ENCODE measurements around the gene DNMBP. TPM values are rescaled to one million over a fixed set of nuclear protein-coding genes. Genes with fewer than 3 reads are reported as not detected.

Gene DNMBP
- total RNA-seq, 1 donor, result 13.0 TPM

GRCh38 chr10:99913831-99914235 lies 95.9 kb downstream of the DNMBP start:
- Histone ChIP-seq H3K9me3 (ENCODE audit: low read depth, low read length) (no peaks in the 10 kb centered on the region), H3K4me3 (ENCODE audit: insufficient read depth, low read length) (no peak overlapping the region), H2AFZ (ENCODE audit: low read length) (no peak overlapping the region), H3K4me1 (ENCODE audit: insufficient read depth, low read length) (peaks cover 16% of the 10 kb centered on the region), H3K79me2 (ENCODE audit: insufficient read depth, low read length) (peaks cover 90% of the 10 kb centered on the region), H3K27me3 (ENCODE audit: insufficient read depth, low read length) (no peaks in the 10 kb centered on the region), H3K4me2 (ENCODE audit: insufficient read depth, low read length) (no peak overlapping the region), H3K27ac (ENCODE audit: low read depth, low read length) (peak overlapping the region; percentile 27), H4K20me1 (ENCODE audit: insufficient read depth, low read length) (no peaks in the 10 kb centered on the region), H3K36me3 (ENCODE audit: insufficient read depth, low read length) (peaks cover 1% of the 10 kb centered on the region)
- no peak for TF ChIP-seq CTCF (IDR thresholded peaks at IDR 0.05; ENCODE audit: extremely low read depth, low read depth, low read length)
- no peak for DNase-seq (ENCODE audit: insufficient read length, low spot score, missing footprints)

- H3K79me2 ChIP-seq (ENCODE audit: insufficient read depth, low read length), result peaks cover 81% of the 10 kb centered on the region
- H2AFZ ChIP-seq (ENCODE audit: low read length), result no peak overlapping the region
- no peak overlapping the region for H3K4me3 ChIP-seq (ENCODE audit: insufficient read depth, low read length)
- H3K9me3 ChIP-seq (ENCODE audit: low read depth, low read length), result no peaks in the 10 kb centered on the region
- H3K27me3 ChIP-seq (ENCODE audit: insufficient read depth, low read length), result no peaks in the 10 kb centered on the region
- no peaks in the 10 kb centered on the region for H4K20me1 ChIP-seq (ENCODE audit: insufficient read depth, low read length)
- no peak for DNase-seq (ENCODE audit: insufficient read length, low spot score, missing footprints)
- H3K36me3 ChIP-seq (ENCODE audit: insufficient read depth, low read length), result peaks cover 18% of the 10 kb centered on the region
- H3K4me2 ChIP-seq (ENCODE audit: insufficient read depth, low read length), result no peak overlapping the region
- peaks cover 10% of the 10 kb centered on the region for H3K4me1 ChIP-seq (ENCODE audit: insufficient read depth, low read length)
- peak overlapping the region; percentile 42 for H3K27ac ChIP-seq (ENCODE audit: low read depth, low read length)
- no peak for TF ChIP-seq CTCF (IDR thresholded peaks at IDR 0.05; ENCODE audit: extremely low read depth, low read depth, low read length)
Observed at GRCh38 chr10:99912041-99912440, 97.7 kb downstream of the DNMBP start.

GRCh38 chr10:99908512-99908911 lies 101.2 kb downstream of the DNMBP start:
- H4K20me1 ChIP-seq (ENCODE audit: insufficient read depth, low read length), result no peaks in the 10 kb centered on the region
- no peaks in the 10 kb centered on the region for H3K27me3 ChIP-seq (ENCODE audit: insufficient read depth, low read length)
- H3K27ac ChIP-seq (ENCODE audit: low read depth, low read length), result peak overlapping the region; percentile 6
- no peak overlapping the region for H3K4me3 ChIP-seq (ENCODE audit: insufficient read depth, low read length)
- H3K4me1 ChIP-seq (ENCODE audit: insufficient read depth, low read length), result peaks cover 20% of the 10 kb centered on the region
- H3K4me2 ChIP-seq (ENCODE audit: insufficient read depth, low read length), result no peak overlapping the region
- H3K9me3 ChIP-seq (ENCODE audit: low read depth, low read length), result no peaks in the 10 kb centered on the region
- TF ChIP-seq CTCF (IDR thresholded peaks at IDR 0.05; ENCODE audit: extremely low read depth, low read depth, low read length), result no peak
- no peak for DNase-seq (ENCODE audit: insufficient read length, low spot score, missing footprints)
- peaks cover 53% of the 10 kb centered on the region for H3K36me3 ChIP-seq (ENCODE audit: insufficient read depth, low read length)
- no peak overlapping the region for H2AFZ ChIP-seq (ENCODE audit: low read length)
- peaks cover 59% of the 10 kb centered on the region for H3K79me2 ChIP-seq (ENCODE audit: insufficient read depth, low read length)

- peak; percentile 51 for TF ChIP-seq CTCF (IDR thresholded peaks at IDR 0.05; ENCODE audit: extremely low read depth, low read depth, low read length)
- Histone ChIP-seq H4K20me1 (ENCODE audit: insufficient read depth, low read length) (no peaks in the 10 kb centered on the region), H3K27me3 (ENCODE audit: insufficient read depth, low read length) (no peaks in the 10 kb centered on the region), H3K4me2 (ENCODE audit: insufficient read depth, low read length) (no peak overlapping the region), H2AFZ (ENCODE audit: low read length) (no peak overlapping the region), H3K4me1 (ENCODE audit: insufficient read depth, low read length) (peaks cover 12% of the 10 kb centered on the region), H3K27ac (ENCODE audit: low read depth, low read length) (peak overlapping the region; percentile 79), H3K79me2 (ENCODE audit: insufficient read depth, low read length) (peaks cover 45% of the 10 kb centered on the region), H3K9me3 (ENCODE audit: low read depth, low read length) (no peaks in the 10 kb centered on the region), H3K36me3 (ENCODE audit: insufficient read depth, low read length) (peaks cover 58% of the 10 kb centered on the region), H3K4me3 (ENCODE audit: insufficient read depth, low read length) (no peak overlapping the region)
- DNase-seq (ENCODE audit: insufficient read length, low spot score, missing footprints), result peak; percentile 62
Observed at GRCh38 chr10:99906470-99906869, 103.3 kb downstream of the DNMBP start.

Data from osteoblast (primary cell).